OCI-LY7 (cell line): ENCODE results near the gene RASSF4. TPM values are rescaled to one million over a fixed set of nuclear protein-coding genes. Genes with fewer than 3 reads are reported as not detected.

ENCODE experiments used
- BruUV-seq: library from RNA; stranded (reverse); fragments of 400-500 nt; replicated peaks from 2 replicates; lab custom pipeline; 2021; lab: Mats Ljungman, UMichigan
- CTCF ChIA-PET: fragments of 300-600 bp; sonication (Branson Sonifier 250); formaldehyde crosslinking; loops from one replicate; lab custom pipeline; 2022; ENCODE audit warnings: antibody characterized with exemption; ENCODE audit not compliant: unreplicated experiment; lab: Charles Lee
- POLR2A ChIA-PET: fragments of 300-600 bp; sonication (Branson Sonifier 250); formaldehyde crosslinking; loops from one replicate; lab custom pipeline; 2022; ENCODE audit warnings: antibody characterized with exemption; lab: Charles Lee
- DNase-seq: peaks from one replicate; pipeline ENCODE4 v3.0.0-alpha.2; 2015; ENCODE audit warnings: low spot score
- H2AFZ ChIP-seq: fragments of 200-600 bp; sonication (generic), shearing (Covaris generic); 2 replicates; pipeline ENCODE4 v1.6.1; 2014; ENCODE audit warnings: mild to moderate bottlenecking, antibody characterized with exemption, low read length, moderate library complexity
- H3K27ac ChIP-seq: fragments of 200-600 bp; sonication (generic); 2 replicates; pipeline ENCODE4 v1.5.1; 2014; ENCODE audit warnings: mixed run types, low read depth, mild to moderate bottlenecking, moderate library complexity, low read length, inconsistent platforms; ENCODE audit not compliant: poor library complexity, severe bottlenecking
- H3K36me3 ChIP-seq: fragments of 200-600 bp; sonication (generic); 2 replicates; pipeline ENCODE4 v1.6.1; 2014; ENCODE audit warnings: mild to moderate bottlenecking, antibody characterized with exemption, low read length, moderate library complexity, mixed read lengths; ENCODE audit not compliant: insufficient read depth
- H3K4me1 ChIP-seq: fragments of 200-600 bp; sonication (generic); 2 replicates; pipeline ENCODE4 v1.5.1; 2014; ENCODE audit warnings: mild to moderate bottlenecking, low read length; ENCODE audit not compliant: insufficient read depth, poor library complexity, severe bottlenecking
- H3K4me2 ChIP-seq: fragments of 200-600 bp; sonication (generic); 2 replicates; pipeline ENCODE4 v1.6.1; 2014; ENCODE audit warnings: mild to moderate bottlenecking, low read length
- H3K4me3 ChIP-seq: fragments of 200-600 bp; sonication (generic); 2 replicates; pipeline ENCODE4 v1.5.1; 2014; ENCODE audit warnings: mild to moderate bottlenecking, low read depth, low read length; ENCODE audit not compliant: poor library complexity, severe bottlenecking
- H3K79me2 ChIP-seq: fragments of 200-600 bp; sonication (generic); 2 replicates; pipeline ENCODE4 v1.6.1; 2016; ENCODE audit warnings: low read depth, mild to moderate bottlenecking, low read length, moderate library complexity, mixed read lengths; ENCODE audit not compliant: insufficient read depth
- H3K9me2 ChIP-seq: fragments of 200-600 bp; sonication (generic); 2 replicates; pipeline ENCODE4 v1.6.1; 2016; ENCODE audit warnings: mild to moderate bottlenecking, low read length, mixed read lengths; ENCODE audit not compliant: insufficient read depth
- H3K9me3 ChIP-seq: fragments of 200-600 bp; sonication (generic); 2 replicates; pipeline ENCODE4 v1.6.1; 2014; ENCODE audit warnings: mild to moderate bottlenecking, mixed run types, low read length, mixed read lengths
- H4K20me1 ChIP-seq: fragments of 200-600 bp; sonication (generic); 2 replicates; pipeline ENCODE4 v1.6.1; 2014; ENCODE audit warnings: mild to moderate bottlenecking, antibody characterized with exemption, low read length, moderate library complexity, mixed read lengths; ENCODE audit not compliant: insufficient read depth
- CTCF ChIP-seq: fragments of 200-600 bp; sonication (generic); conservative IDR thresholded peaks from 2 replicates; pipeline ENCODE4 v1.5.1; 2014; ENCODE audit warnings: mild to moderate bottlenecking, antibody characterized with exemption, low read length, moderate library complexity, mixed read lengths
- EZH2phosphoT487 ChIP-seq: fragments of 200-600 bp; sonication (generic); IDR thresholded peaks from 2 replicates; pipeline ENCODE4 v1.6.1; 2018; ENCODE audit warnings: low read depth, borderline replicate concordance, mild to moderate bottlenecking, mixed run types, antibody characterized with exemption, low read length, moderate library complexity, mixed read lengths
- intact Hi-C: fragments of 100-400 bp; cut with micrococcal nuclease; formaldehyde crosslinking; loops from one replicate; pipeline ENCODE4 v1.10.0; 2022; ENCODE audit not compliant: unreplicated experiment
- total RNA-seq, 2 experiments: library from RNA; depleted of rRNA in 1 of 2; stranded (reverse); fragments of >200 nt in 1 of 2; shearing (Covaris generic) in 1 of 2; gene quantifications; 2 replicates each; pipeline ENCODE4 v1.2.3, GENCODE V29; 2014 to 2022

Gene RASSF4
- total RNA-seq, 2 experiments from 2014 or later, result 2.6 to 5.3 TPM

GRCh38 chr10:44928462-44928861, 31.1 kb upstream of the RASSF4 start:
- Histone ChIP-seq H3K27ac (no peak overlapping the region), H3K4me1 (no peaks in the 10 kb centered on the region), H3K4me3 (no peak overlapping the region), H4K20me1 (no peaks in the 10 kb centered on the region), H3K36me3 (no peaks in the 10 kb centered on the region), H3K4me2 (no peak overlapping the region), H3K9me2 (no peaks in the 10 kb centered on the region), H3K79me2 (no peaks in the 10 kb centered on the region), H2AFZ (no peak overlapping the region), H3K9me3 (no peaks in the 10 kb centered on the region)
- DNase-seq, result no peak
- ChIA-PET POLR2A (no interaction called here), CTCF (no interaction called here)
- TF ChIP-seq CTCF, result no peak
- no peak for TF ChIP-seq EZH2phosphoT487
- intact Hi-C loops, result no loop called here
- no TSS peak for BruUV-seq

- DNase-seq, result no peak
- ChIA-PET POLR2A (no interaction called here), CTCF (no interaction called here)
- H3K4me2 ChIP-seq, result no peak overlapping the region
- H3K27ac ChIP-seq, result no peak overlapping the region
- H3K4me3 ChIP-seq, result no peak overlapping the region
- no peaks in the 10 kb centered on the region for H3K9me3 ChIP-seq
- H3K9me2 ChIP-seq, result no peaks in the 10 kb centered on the region
- TF ChIP-seq EZH2phosphoT487 (no peak), CTCF (no peak)
- intact Hi-C loops, result no loop called here
- H2AFZ ChIP-seq, result no peak overlapping the region
- H3K36me3 ChIP-seq, result no peaks in the 10 kb centered on the region
- H3K79me2 ChIP-seq, result no peaks in the 10 kb centered on the region
- no TSS peak for BruUV-seq
- no peaks in the 10 kb centered on the region for H3K4me1 ChIP-seq
- H4K20me1 ChIP-seq, result no peaks in the 10 kb centered on the region
Measured at GRCh38 chr10:44929356-44930255, 30.0 kb upstream of the RASSF4 start.
